GM12801 (cell line): ENCODE results near the gene ANAPC2.

ENCODE experiments used
- TF ChIP-seq, protein P1 (sequence below): IDR thresholded peaks from one replicate; pipeline ENCODE4 v1.5.1; 2011; ENCODE audit warnings: control low read depth; ENCODE audit not compliant: insufficient read length; ENCODE audit errors: extremely low read depth

The ANAPC2 gene

DNA sequence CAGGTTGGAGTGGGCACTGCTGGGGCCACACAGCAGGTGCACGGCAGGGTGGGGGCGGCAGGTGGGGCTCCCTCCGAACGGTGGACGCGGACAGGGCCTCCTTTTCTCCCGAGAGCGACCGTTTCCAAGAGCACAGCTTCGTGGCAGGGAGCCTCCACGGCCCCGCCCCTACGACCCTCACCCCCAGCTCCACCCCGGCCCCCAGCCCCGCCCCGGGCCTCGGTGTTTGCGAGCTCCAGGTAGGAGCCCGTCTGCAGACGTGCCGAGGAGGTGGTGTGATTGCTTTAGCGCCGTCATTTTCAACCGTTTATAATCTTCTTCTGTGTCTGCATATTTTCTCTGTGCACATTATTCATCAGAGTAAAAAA lies 40.6 kb downstream of the ANAPC2 start:
- TF ChIP-seq, protein P1, sequence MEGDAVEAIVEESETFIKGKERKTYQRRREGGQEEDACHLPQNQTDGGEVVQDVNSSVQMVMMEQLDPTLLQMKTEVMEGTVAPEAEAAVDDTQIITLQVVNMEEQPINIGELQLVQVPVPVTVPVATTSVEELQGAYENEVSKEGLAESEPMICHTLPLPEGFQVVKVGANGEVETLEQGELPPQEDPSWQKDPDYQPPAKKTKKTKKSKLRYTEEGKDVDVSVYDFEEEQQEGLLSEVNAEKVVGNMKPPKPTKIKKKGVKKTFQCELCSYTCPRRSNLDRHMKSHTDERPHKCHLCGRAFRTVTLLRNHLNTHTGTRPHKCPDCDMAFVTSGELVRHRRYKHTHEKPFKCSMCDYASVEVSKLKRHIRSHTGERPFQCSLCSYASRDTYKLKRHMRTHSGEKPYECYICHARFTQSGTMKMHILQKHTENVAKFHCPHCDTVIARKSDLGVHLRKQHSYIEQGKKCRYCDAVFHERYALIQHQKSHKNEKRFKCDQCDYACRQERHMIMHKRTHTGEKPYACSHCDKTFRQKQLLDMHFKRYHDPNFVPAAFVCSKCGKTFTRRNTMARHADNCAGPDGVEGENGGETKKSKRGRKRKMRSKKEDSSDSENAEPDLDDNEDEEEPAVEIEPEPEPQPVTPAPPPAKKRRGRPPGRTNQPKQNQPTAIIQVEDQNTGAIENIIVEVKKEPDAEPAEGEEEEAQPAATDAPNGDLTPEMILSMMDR = no peak

DNA sequence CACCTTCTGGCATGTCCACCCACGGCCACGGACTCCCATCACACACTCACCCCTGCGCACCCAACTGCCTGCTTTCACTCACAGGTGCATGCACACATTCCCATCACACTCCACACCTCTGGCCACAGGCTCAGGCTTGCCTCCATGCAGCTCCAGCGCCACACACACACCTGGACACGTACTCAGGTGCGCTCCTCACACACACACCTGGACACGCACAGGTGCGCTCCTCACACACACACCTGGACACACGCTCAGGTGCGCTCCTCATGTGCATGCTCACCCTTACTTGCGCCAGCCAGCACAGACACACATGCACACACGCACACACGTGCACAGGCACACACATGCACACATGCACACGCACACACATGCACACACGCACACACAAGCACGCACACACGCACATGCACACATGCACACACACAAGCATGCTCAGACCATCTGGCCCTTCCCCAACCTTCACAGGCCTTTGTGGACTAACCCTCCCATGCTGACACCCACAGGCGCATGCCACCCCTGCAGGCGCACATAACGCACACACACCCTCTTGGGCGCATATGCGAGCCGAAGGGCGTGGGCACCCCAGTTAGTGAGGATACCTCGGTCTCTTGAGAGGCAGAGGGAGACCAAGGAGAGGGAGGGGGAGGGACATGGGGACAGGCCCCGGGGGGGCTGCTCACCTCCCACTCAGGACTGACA lies 41.1 kb downstream of the ANAPC2 start:
- TF ChIP-seq, protein P1 = no peak

DNA sequence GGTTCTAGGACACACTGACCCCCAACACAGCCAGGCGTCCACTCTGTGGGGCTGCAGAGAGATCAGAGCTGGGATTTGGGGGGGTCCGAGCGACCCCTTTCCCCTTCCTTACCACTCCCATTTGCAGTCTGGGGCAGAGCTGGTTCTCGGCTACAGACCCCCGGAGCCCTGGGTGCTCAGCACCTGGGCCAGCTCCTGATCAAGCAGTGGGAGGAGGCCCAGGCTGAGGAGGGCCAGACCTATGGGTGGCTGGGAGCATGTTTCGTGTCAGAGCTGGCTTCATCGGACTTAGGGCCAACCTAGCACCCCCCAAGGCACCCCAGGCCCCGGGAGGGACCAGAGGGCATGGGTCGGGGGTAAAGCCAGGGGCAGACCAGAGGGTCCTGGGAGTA lies 41.8 kb downstream of the ANAPC2 start:
- TF ChIP-seq, protein P1 = no peak

DNA sequence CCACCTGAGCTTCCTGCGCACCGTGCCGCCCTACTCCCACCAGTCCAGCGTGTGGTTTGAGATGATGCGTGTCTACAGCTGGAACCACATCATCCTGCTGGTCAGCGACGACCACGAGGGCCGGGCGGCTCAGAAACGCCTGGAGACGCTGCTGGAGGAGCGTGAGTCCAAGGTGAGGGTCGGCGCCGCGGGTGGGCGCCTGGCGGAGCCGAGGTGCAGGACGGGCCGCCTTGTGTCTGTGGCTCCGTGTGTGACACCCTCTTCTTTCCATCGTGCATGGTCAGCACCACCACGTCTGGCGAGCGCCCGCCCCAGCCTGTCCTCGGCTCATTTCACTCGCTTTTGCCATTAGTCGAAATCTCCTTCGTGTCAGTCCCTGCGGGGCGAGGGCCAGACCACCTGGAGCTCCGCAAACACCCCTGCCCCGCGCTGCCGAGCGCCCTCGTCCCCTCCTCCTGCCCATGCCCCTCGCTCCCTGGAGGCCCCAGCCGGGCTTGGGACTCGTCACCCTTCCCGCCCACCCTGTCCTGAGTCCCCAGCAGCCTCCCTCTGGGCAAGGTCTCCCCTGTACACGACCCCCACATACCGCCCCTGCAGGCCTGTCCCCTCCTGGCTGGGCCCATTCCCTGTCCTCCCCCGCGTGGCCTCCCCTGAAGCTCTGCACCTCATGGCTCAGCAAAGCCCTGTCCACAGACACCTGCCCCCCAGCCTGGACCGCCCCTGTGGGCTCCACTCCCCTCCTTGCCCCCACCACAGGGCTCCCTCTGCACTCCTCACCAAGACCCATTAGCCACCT lies 42.4 kb downstream of the ANAPC2 start:
- TF ChIP-seq, protein P1 = no peak

DNA sequence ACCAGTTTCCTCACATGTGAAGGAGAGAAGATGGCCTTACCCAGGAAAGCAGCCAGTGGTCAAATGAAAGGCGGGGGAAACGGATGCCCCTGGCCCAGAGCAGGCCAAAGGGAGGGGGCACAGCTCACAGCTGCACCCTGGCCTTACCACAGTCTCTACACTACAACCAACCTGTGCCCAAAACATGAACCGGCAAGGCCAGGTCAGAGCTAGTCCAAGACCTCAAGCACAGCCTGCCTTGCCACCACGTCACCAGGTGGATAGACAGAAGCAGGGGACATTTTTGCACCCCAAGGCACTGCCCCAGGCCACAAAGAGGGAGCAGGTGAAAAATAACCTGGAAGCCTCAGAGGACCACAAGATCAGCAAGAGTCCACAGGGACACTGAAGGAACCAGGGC lies 44.9 kb downstream of the ANAPC2 start:
- TF ChIP-seq, protein P1 = no peak

DNA sequence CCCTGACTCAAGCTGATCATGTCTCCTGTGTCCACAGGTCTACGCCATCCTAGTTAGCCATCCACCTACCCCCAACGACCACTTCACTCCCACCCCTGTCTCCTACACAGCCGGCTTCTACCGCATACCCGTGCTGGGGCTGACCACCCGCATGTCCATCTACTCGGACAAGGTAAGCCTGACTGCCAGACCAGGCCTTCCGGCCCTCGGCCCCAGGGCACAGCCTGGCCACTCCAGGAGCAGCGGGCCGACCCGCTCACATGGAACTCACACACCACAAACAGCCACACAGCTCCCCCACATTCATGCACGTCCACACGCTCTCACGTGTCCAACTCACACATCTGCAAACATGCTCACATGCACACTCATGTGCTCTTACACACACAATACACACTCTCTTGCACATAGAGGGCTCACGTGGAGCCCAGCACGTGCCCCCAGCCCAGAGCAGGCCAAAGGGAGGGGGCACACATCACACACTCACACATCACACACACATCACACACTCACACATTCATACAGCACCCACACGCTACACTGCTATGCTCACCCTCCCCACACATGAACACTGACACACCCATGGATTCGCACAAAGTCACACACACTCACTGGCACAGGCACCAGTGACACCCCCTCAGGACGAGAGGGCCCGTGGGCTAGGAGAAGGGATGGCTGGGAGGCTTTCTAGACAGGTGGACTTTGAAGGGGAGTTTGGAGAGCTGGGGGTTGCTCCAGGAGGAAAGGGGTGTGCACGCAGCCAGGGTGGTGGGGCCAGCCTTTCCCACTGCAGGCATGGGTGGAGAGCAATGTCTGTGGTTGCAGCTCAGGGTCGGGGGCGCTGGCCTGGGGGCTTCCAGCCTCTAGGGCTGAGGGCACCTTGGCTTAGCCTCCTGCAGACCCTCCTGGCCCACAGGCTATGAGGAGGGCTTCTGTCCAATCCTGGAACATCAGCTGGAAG lies 46.1 kb downstream of the ANAPC2 start:
- TF ChIP-seq, protein P1 = no peak
